PC-9 (cell line): ENCODE results near the gene ITIH5. TPM values are rescaled to one million over a fixed set of nuclear protein-coding genes. Genes with fewer than 3 reads are reported as not detected.

Source experiments
- BruUV-seq: library from RNA; stranded (reverse); fragments of 400-500 nt; replicated peaks from 2 replicates; lab custom pipeline; 2021; lab: Mats Ljungman, UMichigan
- CTCF ChIA-PET: fragments of 300-600 bp; sonication (Branson Sonifier 250); formaldehyde crosslinking; loops from one replicate; lab custom pipeline; 2022; ENCODE audit warnings: antibody characterized with exemption; lab: Charles Lee
- POLR2A ChIA-PET: fragments of 300-600 bp; sonication (Branson Sonifier 250); formaldehyde crosslinking; loops from one replicate; lab custom pipeline; 2022; ENCODE audit warnings: antibody characterized with exemption; ENCODE audit not compliant: unreplicated experiment; lab: Charles Lee
- DNase-seq, 2 experiments: peaks; one replicate each; pipeline versions ENCODE4 v3.0.0 to v3.0.0-alpha.2; 2015 to 2022; ENCODE audit warnings: mixed read lengths in 1 of 2
- H2AFZ ChIP-seq: fragments of 200-600 bp; sonication (generic); 2 replicates; pipeline ENCODE4 v1.8.1; 2017; ENCODE audit warnings: antibody characterized with exemption
- H3F3A ChIP-seq: fragments of 200-600 bp; sonication (generic); 2 replicates; pipeline ENCODE4 v1.8.1; 2017; ENCODE audit warnings: antibody characterized with exemption, mild to moderate bottlenecking, low read depth; ENCODE audit not compliant: insufficient read depth
- H3K27ac ChIP-seq: fragments of 200-600 bp; sonication (generic); 2 replicates; pipeline ENCODE4 v1.6.1; 2016; ENCODE audit warnings: mixed run types
- H3K27me3 ChIP-seq: fragments of 200-600 bp; sonication (generic); 2 replicates; pipeline ENCODE4 v1.6.1; 2016; ENCODE audit warnings: low read depth, mixed run types; ENCODE audit not compliant: insufficient read depth
- H3K36me3 ChIP-seq: fragments of 200-600 bp; sonication (generic); 2 replicates; pipeline ENCODE4 v1.6.1; 2016; ENCODE audit warnings: low read depth, mixed run types
- H3K4me1 ChIP-seq: fragments of 200-600 bp; sonication (generic); replicated peaks from 2 replicates; pipeline ENCODE4 v1.6.1; 2016; ENCODE audit warnings: mixed run types; ENCODE audit not compliant: insufficient read depth
- H3K4me2 ChIP-seq: fragments of 200-600 bp; sonication (generic); 2 replicates; pipeline ENCODE4 v1.6.1; 2017; ENCODE audit warnings: mixed run types
- H3K4me3 ChIP-seq: fragments of 200-600 bp; sonication (generic); 2 replicates; pipeline ENCODE4 v1.6.1; 2016; ENCODE audit warnings: mixed run types
- H3K79me2 ChIP-seq: fragments of 200-600 bp; sonication (generic); 2 replicates; pipeline ENCODE4 v1.6.1; 2017; ENCODE audit warnings: low read depth, mixed run types
- H3K9me2 ChIP-seq: fragments of 200-600 bp; sonication (generic); 2 replicates; pipeline ENCODE4 v1.8.1; 2017; ENCODE audit warnings: mild to moderate bottlenecking; ENCODE audit not compliant: insufficient read depth
- H3K9me3 ChIP-seq: fragments of 200-600 bp; sonication (generic); 2 replicates; pipeline ENCODE4 v1.8.1; 2016; ENCODE audit warnings: low read depth; ENCODE audit not compliant: insufficient read depth
- H4K20me1 ChIP-seq: fragments of 200-600 bp; sonication (generic); 2 replicates; pipeline ENCODE4 v1.8.1; 2017; ENCODE audit not compliant: insufficient read depth
- CTCF ChIP-seq: fragments of 200-600 bp; sonication (generic); conservative IDR thresholded peaks from 2 replicates; pipeline ENCODE4 v1.6.1; 2017; ENCODE audit warnings: mixed run types, antibody characterized with exemption, mild to moderate bottlenecking, moderate library complexity
- EZH2 ChIP-seq: fragments of 200-600 bp; sonication (generic); IDR thresholded peaks from 2 replicates; pipeline ENCODE4 v1.8.0; 2017; ENCODE audit warnings: antibody characterized with exemption, low read depth
- intact Hi-C: fragments of 100-400 bp; cut with micrococcal nuclease; formaldehyde crosslinking; loops from one replicate; pipeline ENCODE4 v1.10.0; 2022; ENCODE audit not compliant: unreplicated experiment
- total RNA-seq: library from RNA; stranded (reverse); gene quantifications from 2 replicates; pipeline ENCODE4 v1.2.3, GENCODE V29; 2021

ITIH5 gene
- total RNA-seq, 1 experiment from 2014 or later = not detected

- BruUV-seq = no TSS peak
- ChIA-PET CTCF (no interaction called here), POLR2A (no interaction called here)
- H3K9me3 ChIP-seq = no peaks in the 10 kb centered on the region
- H3F3A ChIP-seq = no peaks in the 10 kb centered on the region
- DNase-seq = no peak
- H3K4me2 ChIP-seq = no peak overlapping the region
- no peaks in the 10 kb centered on the region for H3K4me1 ChIP-seq
- peaks cover 41% of the 10 kb centered on the region for H3K27me3 ChIP-seq
- H3K9me2 ChIP-seq = no peaks in the 10 kb centered on the region
- H2AFZ ChIP-seq = no peak overlapping the region
- H3K79me2 ChIP-seq = no peaks in the 10 kb centered on the region
- no peak overlapping the region for H3K27ac ChIP-seq
- intact Hi-C loops = no loop called here
- H3K4me3 ChIP-seq = no peak overlapping the region
- no peaks in the 10 kb centered on the region for H4K20me1 ChIP-seq
- no peaks in the 10 kb centered on the region for H3K36me3 ChIP-seq
- no peak for TF ChIP-seq EZH2
- no peak for TF ChIP-seq CTCF
These were observed 116.8 kb downstream of the ITIH5 start for GRCh38 chr10:7550013-7550412.

GRCh38 chr10:7547829-7548228 is 118.9 kb downstream of the ITIH5 start:
- no peak overlapping the region for H3K4me3 ChIP-seq
- H3K27ac ChIP-seq = no peak overlapping the region
- no peaks in the 10 kb centered on the region for H3K36me3 ChIP-seq
- peaks cover 32% of the 10 kb centered on the region for H3K27me3 ChIP-seq
- H3K9me2 ChIP-seq = no peaks in the 10 kb centered on the region
- no peaks in the 10 kb centered on the region for H3K79me2 ChIP-seq
- intact Hi-C loops = no loop called here
- no peaks in the 10 kb centered on the region for H3K4me1 ChIP-seq
- ChIA-PET POLR2A (no interaction called here), CTCF (no interaction called here)
- BruUV-seq = no TSS peak
- TF ChIP-seq EZH2 (no peak), CTCF (no peak)
- H2AFZ ChIP-seq = no peak overlapping the region
- no peaks in the 10 kb centered on the region for H4K20me1 ChIP-seq
- no peak overlapping the region for H3K4me2 ChIP-seq
- DNase-seq = no peak
- H3F3A ChIP-seq = no peaks in the 10 kb centered on the region
- no peaks in the 10 kb centered on the region for H3K9me3 ChIP-seq

- BruUV-seq = no TSS peak
- Histone ChIP-seq H3K4me2 (no peak overlapping the region), H3K4me1 (no peaks in the 10 kb centered on the region), H3K36me3 (no peaks in the 10 kb centered on the region), H3F3A (no peaks in the 10 kb centered on the region), H3K27me3 (peaks cover 29% of the 10 kb centered on the region), H4K20me1 (no peaks in the 10 kb centered on the region), H3K27ac (no peak overlapping the region), H3K9me3 (no peaks in the 10 kb centered on the region), H2AFZ (no peak overlapping the region), H3K79me2 (no peaks in the 10 kb centered on the region), H3K9me2 (no peaks in the 10 kb centered on the region), H3K4me3 (no peak overlapping the region)
- no peak for DNase-seq
- intact Hi-C loops = no loop called here
- no peak for TF ChIP-seq EZH2
- no peak for TF ChIP-seq CTCF
- CTCF ChIA-PET = no interaction called here
- POLR2A ChIA-PET = no interaction called here
These were observed 119.6 kb downstream of the ITIH5 start for GRCh38 chr10:7547206-7547605.
